IMR-90 (cell line): ENCODE results near the gene CTNNA2. TPM values are rescaled to one million over a fixed set of nuclear protein-coding genes. Genes with fewer than 3 reads are reported as not detected.
A peak's percentile ranks its signal among the peaks of the same experiment; 100 is the strongest.

ENCODE experiments used
- ATAC-seq: fragments of 200-7000 bp; cut with Tn5 transposase; 2 replicates; pipeline ENCODE4 v1.9.1; 2020; ENCODE audit warnings: low read depth, mild to moderate bottlenecking, moderate library complexity
- BruUV-seq: library from RNA; stranded (reverse); fragments of 400-500 nt; replicated peaks from 2 replicates; lab custom pipeline; 2021; lab: Mats Ljungman, UMichigan
- CTCF ChIA-PET: fragments of 300-600 bp; formaldehyde crosslinking; extraction: SDS; loops from one replicate; lab custom pipeline; 2021; ENCODE audit warnings: antibody characterized with exemption; lab: Yijun Ruan, JAX
- POLR2A ChIA-PET: fragments of 300-600 bp; sonication (Branson Sonifier 250); formaldehyde crosslinking; loops from one replicate; lab custom pipeline; 2022; ENCODE audit warnings: antibody characterized with exemption; ENCODE audit not compliant: unreplicated experiment; lab: Charles Lee
- DNase-seq: peaks from one replicate; pipeline ENCODE4 v3.0.0; 2013
- H2AFZ ChIP-seq: replicated peaks from 2 replicates; pipeline ENCODE3; 2013; ENCODE audit warnings: low read length, mild to moderate bottlenecking; ENCODE audit not compliant: poor library complexity
- H2AK5ac ChIP-seq: 2 replicates; pipeline ENCODE4 v1.6.1; 2013; ENCODE audit warnings: low read depth, low read length, inconsistent platforms
- H2AK9ac ChIP-seq: replicated peaks from 2 replicates; pipeline ENCODE3; 2013; ENCODE audit warnings: mild to moderate bottlenecking, low read depth, low read length, moderate library complexity; ENCODE audit not compliant: poor library complexity
- H2BK120ac ChIP-seq: 2 replicates; pipeline ENCODE4 v1.6.1; 2013; ENCODE audit warnings: low read depth, low read length, inconsistent platforms
- H2BK15ac ChIP-seq: 3 replicates; pipeline ENCODE4 v1.6.1; 2013; ENCODE audit warnings: low read depth, low read length, inconsistent platforms
- H2BK20ac ChIP-seq: 2 replicates; pipeline ENCODE4 v1.6.1; 2013; ENCODE audit warnings: low read depth, mild to moderate bottlenecking, inconsistent platforms, low read length, moderate library complexity
- H2BK5ac ChIP-seq: 2 replicates; pipeline ENCODE4 v1.6.1; 2013; ENCODE audit warnings: mild to moderate bottlenecking, low read depth, low read length, inconsistent platforms; ENCODE audit not compliant: poor library complexity, severe bottlenecking
- H3K14ac ChIP-seq: replicated peaks from 2 replicates; pipeline ENCODE4 v1.6.1; 2013; ENCODE audit warnings: low read depth, low read length, inconsistent platforms
- H3K18ac ChIP-seq: 2 replicates; pipeline ENCODE4 v1.6.1; 2013; ENCODE audit warnings: low read depth, low read length, control low read depth
- H3K23ac ChIP-seq: 2 replicates; pipeline ENCODE4 v1.6.1; 2013; ENCODE audit warnings: low read depth, low read length, inconsistent platforms
- H3K27ac ChIP-seq: 2 replicates; pipeline ENCODE4 v1.5.1; 2013; ENCODE audit warnings: mild to moderate bottlenecking, control low read depth, low read length; ENCODE audit not compliant: insufficient read depth
- H3K27me3 ChIP-seq: 2 replicates; pipeline ENCODE4 v1.6.1; 2013; ENCODE audit warnings: low read length; ENCODE audit not compliant: control insufficient read depth, insufficient read depth
- H3K36me3 ChIP-seq: 2 replicates; pipeline ENCODE4 v1.6.1; 2013; ENCODE audit warnings: low read length, mixed read lengths; ENCODE audit not compliant: control insufficient read depth, insufficient read depth
- H3K4ac ChIP-seq: 2 replicates; pipeline ENCODE4 v1.6.1; 2013; ENCODE audit warnings: low read depth, low read length, inconsistent platforms
- H3K4me1 ChIP-seq: 2 replicates; pipeline ENCODE4 v1.6.1; 2013; ENCODE audit warnings: low read length, mixed read lengths; ENCODE audit not compliant: control insufficient read depth, insufficient read depth
- H3K4me2 ChIP-seq: 2 replicates; pipeline ENCODE4 v1.6.1; 2013; ENCODE audit warnings: low read depth, mild to moderate bottlenecking, control low read depth, low read length, moderate library complexity
- H3K4me3 ChIP-seq: 2 replicates; pipeline ENCODE4 v1.5.1; 2013; ENCODE audit warnings: low read depth, mild to moderate bottlenecking, control low read depth, low read length, moderate library complexity; ENCODE audit not compliant: insufficient read depth
- H3K56ac ChIP-seq: 2 replicates; pipeline ENCODE4 v1.6.1; 2013; ENCODE audit warnings: low read length, inconsistent platforms; ENCODE audit not compliant: insufficient read depth; ENCODE audit errors: extremely low read depth
- H3K79me1 ChIP-seq, 2 experiments: 2 replicates each; pipeline ENCODE4 v1.6.1; 2013; ENCODE audit warnings: low read length in 2 of 2, inconsistent platforms in 1 of 2, low read depth in 1 of 2
- H3K9ac ChIP-seq: 2 replicates; pipeline ENCODE4 v1.6.1; 2013; ENCODE audit warnings: low read depth, low read length, control low read depth
- H3K9me1 ChIP-seq: 2 replicates; pipeline ENCODE4 v1.6.1; 2013; ENCODE audit warnings: low read length, inconsistent platforms; ENCODE audit not compliant: insufficient read depth
- H3K9me3 ChIP-seq: 2 replicates; pipeline ENCODE4 v1.6.1; 2013; ENCODE audit warnings: low read length; ENCODE audit not compliant: control insufficient read depth, insufficient read depth
- H4K20me1 ChIP-seq: 2 replicates; pipeline ENCODE4 v1.6.1; 2013; ENCODE audit warnings: low read length, inconsistent platforms; ENCODE audit not compliant: insufficient read depth
- H4K5ac ChIP-seq: 2 replicates; pipeline ENCODE4 v1.6.1; 2013; ENCODE audit warnings: mild to moderate bottlenecking, low read depth, low read length, control low read depth
- H4K8ac ChIP-seq, 2 experiments: 2 replicates each; pipeline ENCODE4 v1.6.1; 2013; ENCODE audit warnings: low read depth in 2 of 2, low read length in 2 of 2, control low read depth in 1 of 2, inconsistent platforms in 1 of 2
- H4K91ac ChIP-seq: 2 replicates; pipeline ENCODE4 v1.6.1; 2013; ENCODE audit warnings: low read depth, low read length, inconsistent platforms; ENCODE audit not compliant: insufficient read depth
- MAFK ChIP-seq: IDR thresholded peaks from 2 replicates; pipeline ENCODE4 v1.6.1; 2012; ENCODE audit warnings: low read depth, low read length, improper control_type of control experiment
- MXI1 ChIP-seq: IDR thresholded peaks from 2 replicates; pipeline ENCODE4 v1.6.1; 2012; ENCODE audit warnings: low read depth, mild to moderate bottlenecking, low read length, moderate library complexity, borderline replicate concordance
- RCOR1 ChIP-seq: IDR thresholded peaks from 2 replicates; pipeline ENCODE4 v1.6.1; 2012; ENCODE audit warnings: mild to moderate bottlenecking, low read length, improper control_type of control experiment; ENCODE audit not compliant: insufficient replicate concordance
- SMC3 ChIP-seq: fragments of 150-350 bp; IDR thresholded peaks from 2 replicates; pipeline ENCODE4 v1.6.1; 2016; ENCODE audit warnings: low read depth, mild to moderate bottlenecking, antibody characterized with exemption, low read length, moderate library complexity
- WGBS, 2 experiments: methylation state at CpG; one replicate each; pipeline versions ENCODE4 v1.1.5 to v1.1.7; 2013; ENCODE audit warnings: missing lambda C conversion rate in 2 of 2; ENCODE audit not compliant: insufficient read length in 1 of 2; ENCODE audit errors: extremely low coverage in 2 of 2; 5-methylcytosine and 5-hydroxymethylcytosine counted together
- dilution Hi-C: fragments of 300-500 bp; cut with HindIII; formaldehyde crosslinking; loops from one replicate; pipeline ENCODE4 v1.14.3; 2018; ENCODE audit warnings: low sequenced_read_pairs; ENCODE audit not compliant: unreplicated experiment
- in situ Hi-C: fragments of 300-500 bp; cut with MboI; formaldehyde crosslinking; loops from 3 replicates; pipeline ENCODE4 v1.14.3; 2019; ENCODE audit warnings: low sequenced_read_pairs, inconsistent platforms, mixed read lengths
- intact Hi-C: fragments of 100-400 bp; cut with micrococcal nuclease; formaldehyde crosslinking; loops from 2 replicates; pipeline ENCODE4 v1.10.0; 2022
- polyA plus RNA-seq, 3 experiments: library from polyadenylated mRNA; depleted of rRNA; stranded (reverse); fragments of >200 nt; gene quantifications; 2 replicates each; pipeline ENCODE4 v1.2.3, GENCODE V29; 2012; ENCODE audit warnings: low replicate concordance in 1 of 3
- total RNA-seq: library from RNA; depleted of rRNA; stranded (reverse); fragments of >200 nt; gene quantifications from 2 replicates; pipeline ENCODE4 v1.2.3, GENCODE V29; 2012

CTNNA2 gene
- total and polyA plus RNA-seq, 2 of the 4 experiments (the other 2 are of a cell fraction): not detected

DNA sequence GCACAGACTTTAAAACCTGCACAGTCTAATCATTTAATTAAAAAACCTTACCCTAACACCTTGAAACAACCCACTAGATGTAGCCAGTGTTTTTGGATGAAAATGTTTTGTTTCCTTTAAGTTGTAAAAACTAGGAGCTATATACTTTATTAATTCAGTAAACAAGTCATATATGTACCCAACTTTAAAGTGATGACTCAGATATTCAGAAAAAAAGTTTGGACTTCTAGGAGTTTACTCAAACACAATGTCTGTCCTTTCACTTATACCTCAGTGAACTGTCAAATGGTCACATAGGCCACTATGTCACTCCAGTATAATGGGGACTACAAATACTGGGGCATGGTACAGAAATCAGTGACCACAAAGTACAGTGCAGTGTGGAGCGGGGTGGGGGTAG, 431.4 kb downstream of the CTNNA2 start:
- Histone ChIP-seq H3K79me1 (no peaks in the 10 kb centered on the region), H3K4me2 (no peak overlapping the region), H4K8ac (no peak overlapping the region), H3K4ac (no peak overlapping the region), H2AFZ (no peak overlapping the region), H3K23ac (no peak overlapping the region), H3K9me3 (no peaks in the 10 kb centered on the region), H3K18ac (no peak overlapping the region), H3K27ac (no peak overlapping the region), H2AK9ac (no peak overlapping the region), H4K20me1 (no peaks in the 10 kb centered on the region), H2BK120ac (no peak overlapping the region), H2AK5ac (no peak overlapping the region), H3K9ac (no peak overlapping the region), H3K4me1 (no peaks in the 10 kb centered on the region), H3K4me3 (no peak overlapping the region), H3K9me1 (no peaks in the 10 kb centered on the region), H3K36me3 (no peaks in the 10 kb centered on the region), H4K5ac (no peak overlapping the region), H2BK15ac (no peak overlapping the region), H2BK20ac (no peak overlapping the region), H4K91ac (no peak overlapping the region), H3K56ac (no peak overlapping the region), H2BK5ac (no peak overlapping the region), H3K27me3 (peaks cover 2% of the 10 kb centered on the region; the same call in 1 of the 2 replicates), H3K14ac (no peak overlapping the region)
- BruUV-seq: no TSS peak
- no peak for DNase-seq
- ChIA-PET POLR2A (no interaction called here), CTCF (interaction anchor here (0.6 kb wide), 1 partner anchor 1052 kb away, joined by 3 read pairs; no protein-coding TSS in a partner anchor)
- in situ Hi-C loops: no loop called here
- WGBS, 2 experiments: no CpG with 5 or more reads among the region's 1 CpG
- no peak for ATAC-seq
- dilution Hi-C loops: no loop called here
- intact Hi-C loops: no loop called here
- peak; percentile 34; the same call in 1 of the 2 replicates for TF ChIP-seq MAFK
- no peak for TF ChIP-seq RCOR1
- TF ChIP-seq SMC3: no peak
- TF ChIP-seq MXI1: no peak
